HEK293 (cell line): ENCODE results near the gene ENTPD8.
A peak's percentile ranks its signal among the peaks of the same experiment; 100 is the strongest.
"Not testable (repeated sequence)": the region's sequence is repeated elsewhere in the genome, so short reads cannot be mapped to it uniquely, and the experiment has no call there.

Source experiments
- CTCF ChIA-PET: fragments of 350-600 bp; formaldehyde crosslinking; extraction: SDS; loops from one replicate; lab custom pipeline; 2021; ENCODE audit warnings: antibody characterized with exemption; lab: Yijun Ruan, JAX
- POLR2A ChIA-PET: fragments of 300-600 bp; formaldehyde crosslinking; extraction: SDS; loops from one replicate; lab custom pipeline; 2020; ENCODE audit warnings: antibody characterized with exemption, inconsistent platforms; lab: Yijun Ruan, JAX
- H3K27ac ChIP-seq: fragments of 200-500 bp; sonication (Bioruptor generic); 2 replicates; pipeline ENCODE4 v1.5.1; 2014; ENCODE audit warnings: low read depth, low read length, control low read depth, inconsistent platforms; ENCODE audit errors: extremely low read depth
- H3K36me3 ChIP-seq, 2 experiments: fragments of 200-500 bp in 1 of 2; sonication (Bioruptor generic) in 1 of 2; 1 replicate in 1 of 2; 2 replicates in 1 of 2; pipeline ENCODE4 v1.5.1; 2014 to 2017; ENCODE audit warnings: inconsistent platforms in 2 of 2, low read length in 2 of 2; ENCODE audit not compliant: control insufficient read depth in 2 of 2, insufficient read depth in 1 of 2
- H3K4me1 ChIP-seq: fragments of 200-500 bp; sonication (Bioruptor generic); 2 replicates; pipeline ENCODE4 v1.5.1; 2014; ENCODE audit warnings: mild to moderate bottlenecking, low read length, inconsistent platforms; ENCODE audit not compliant: control insufficient read depth, insufficient read depth
- H3K4me3 ChIP-seq: 2 replicates; pipeline ENCODE4 v1.5.1; 2011; ENCODE audit warnings: low read depth, mild to moderate bottlenecking, control low read depth, low read length, moderate library complexity
- H3K9me3 ChIP-seq: fragments of 200-500 bp; sonication (Bioruptor generic); 2 replicates; pipeline ENCODE4 v1.5.1; 2014; ENCODE audit warnings: low read depth, low read length, inconsistent platforms; ENCODE audit not compliant: control insufficient read depth, insufficient read depth
- GLIS1 ChIP-seq: fragments of 450-650 bp; formaldehyde crosslinking; IDR thresholded peaks from 2 replicates; pipeline ENCODE4 v1.5.1; 2016; ENCODE audit warnings: missing biosample characterization, missing genetic modification characterization
- GLIS2 ChIP-seq: fragments of 450-650 bp; formaldehyde crosslinking; IDR thresholded peaks from 2 replicates; pipeline ENCODE4 v1.5.1; 2016; ENCODE audit warnings: missing biosample characterization, missing genetic modification characterization
- KLF16 ChIP-seq: fragments of 450-650 bp; formaldehyde crosslinking; IDR thresholded peaks from 2 replicates; pipeline ENCODE4 v1.5.1; 2017; ENCODE audit warnings: missing biosample characterization, missing genetic modification characterization
- PRDM6 ChIP-seq: fragments of 450-650 bp; formaldehyde crosslinking; IDR thresholded peaks from 2 replicates; pipeline ENCODE4 v1.5.1; 2017; ENCODE audit warnings: missing biosample characterization, missing genetic modification characterization
- SETDB1 ChIP-seq: IDR thresholded peaks from one replicate; pipeline ENCODE4 v1.6.1; 2017; ENCODE audit warnings: mild to moderate bottlenecking, low read length, moderate library complexity, mixed read lengths; ENCODE audit not compliant: insufficient read length
- ZBTB21 ChIP-seq: fragments of 450-650 bp; formaldehyde crosslinking; IDR thresholded peaks from 2 replicates; pipeline ENCODE4 v1.5.1; 2017; ENCODE audit warnings: missing biosample characterization, missing genetic modification characterization
- ZBTB48 ChIP-seq: fragments of 450-650 bp; formaldehyde crosslinking; IDR thresholded peaks from 2 replicates; pipeline ENCODE4 v1.5.1; 2016; ENCODE audit warnings: missing biosample characterization, missing genetic modification characterization
- ZEB2 ChIP-seq: fragments of 450-650 bp; formaldehyde crosslinking; IDR thresholded peaks from 2 replicates; pipeline ENCODE4 v1.5.1; 2016; ENCODE audit warnings: missing biosample characterization, missing genetic modification characterization
- ZFP37 ChIP-seq: fragments of 450-650 bp; formaldehyde crosslinking; IDR thresholded peaks from 2 replicates; pipeline ENCODE4 v1.5.1; 2016; ENCODE audit warnings: missing biosample characterization, missing genetic modification characterization
- ZNF169 ChIP-seq: fragments of 450-650 bp; formaldehyde crosslinking; IDR thresholded peaks from 2 replicates; pipeline ENCODE4 v1.5.1; 2016; ENCODE audit warnings: missing biosample characterization, missing genetic modification characterization
- ZNF202 ChIP-seq: fragments of 450-650 bp; formaldehyde crosslinking; IDR thresholded peaks from 2 replicates; pipeline ENCODE4 v1.5.1; 2016; ENCODE audit warnings: missing biosample characterization, missing genetic modification characterization, borderline replicate concordance
- ZNF48 ChIP-seq: fragments of 450-650 bp; formaldehyde crosslinking; IDR thresholded peaks from 2 replicates; pipeline ENCODE4 v1.5.1; 2016; ENCODE audit warnings: missing biosample characterization, missing genetic modification characterization
- ZNF514 ChIP-seq: fragments of 450-650 bp; formaldehyde crosslinking; IDR thresholded peaks from 2 replicates; pipeline ENCODE4 v1.5.1; 2016; ENCODE audit warnings: missing biosample characterization, missing genetic modification characterization
- ZNF596 ChIP-seq: fragments of 450-650 bp; IDR thresholded peaks from 2 replicates; pipeline ENCODE4 v1.5.0; 2018; ENCODE audit warnings: missing biosample characterization, mild to moderate bottlenecking, missing genetic modification characterization, moderate library complexity
- ZNF645 ChIP-seq: fragments of 450-650 bp; formaldehyde crosslinking; IDR thresholded peaks from 2 replicates; pipeline ENCODE4; 2016; ENCODE audit warnings: missing biosample characterization, missing genetic modification characterization
- ZNF785 ChIP-seq: fragments of 450-650 bp; formaldehyde crosslinking; IDR thresholded peaks from 2 replicates; pipeline ENCODE4 v1.5.1; 2016; ENCODE audit warnings: missing biosample characterization, missing genetic modification characterization
- ZSCAN23 ChIP-seq: fragments of 450-650 bp; formaldehyde crosslinking; IDR thresholded peaks from 2 replicates; pipeline ENCODE4 v1.5.1; 2016; ENCODE audit warnings: missing biosample characterization, missing genetic modification characterization

The ENTPD8 gene

GRCh38 chr9:137452761-137453642, 11.8 kb upstream of the ENTPD8 start:
- no peak overlapping the region for H3K4me3 ChIP-seq
- CTCF ChIA-PET, result interaction anchor here (0.6 to 1.1 kb wide), 4 partner anchors 7 to 208 kb away, joined by 3 to 6 read pairs (median 4); no protein-coding TSS in a partner anchor
- H3K4me1 ChIP-seq, result no peaks in the 10 kb centered on the region; the same call in 1 of the 2 replicates
- H3K27ac ChIP-seq, result no peak overlapping the region
- POLR2A ChIA-PET, result interaction anchor here (1.5 kb wide), 1 partner anchor 31 kb away, joined by 5 read pairs; no protein-coding TSS in a partner anchor
- H3K36me3 ChIP-seq, result peaks cover 0 to 72% of the 10 kb centered on the region in 2 experiments; a peak in 2 of 3 replicates
- H3K9me3 ChIP-seq, result no peaks in the 10 kb centered on the region
- no peak for TF ChIP-seq PRDM6 (tag by site-specific recombination)
- no peak for TF ChIP-seq ZBTB48
- no peak for TF ChIP-seq ZBTB21
- TF ChIP-seq SETDB1, result no peak
- TF ChIP-seq GLIS2 (tag by site-specific recombination), result no peak
- TF ChIP-seq KLF16, result no peak
- no peak for TF ChIP-seq ZNF645
- TF ChIP-seq ZNF596 (tag by site-specific recombination), result no peak
- no peak for TF ChIP-seq ZNF48
- TF ChIP-seq ZNF785 (tag by site-specific recombination), result no peak
- TF ChIP-seq, all 188 proteins: peak for 0

GRCh38 chr9:137452006-137452760, 11.0 kb upstream of the ENTPD8 start:
- no peak overlapping the region for H3K4me3 ChIP-seq
- no peaks in the 10 kb centered on the region for H3K4me1 ChIP-seq
- POLR2A ChIA-PET, result no interaction called here
- no peaks in the 10 kb centered on the region for H3K9me3 ChIP-seq
- TF ChIP-seq ZNF169 (tag by site-specific recombination), result no peak
- peak; percentile 98 for TF ChIP-seq GLIS1
- no peak for TF ChIP-seq ZNF202 (tag by site-specific recombination)
- no peak for TF ChIP-seq ZEB2 (tag by site-specific recombination)
- TF ChIP-seq ZNF514 (tag by site-specific recombination), result no peak
- TF ChIP-seq ZFP37, result no peak
- no peak for TF ChIP-seq ZSCAN23 (tag by site-specific recombination)
- CTCF ChIA-PET, result no interaction called here
- H3K36me3 ChIP-seq, result peaks cover 0 to 64% of the 10 kb centered on the region in 2 experiments; a peak in 2 of 3 replicates
- H3K27ac ChIP-seq, result no peak overlapping the region

GRCh38 chr9:137451264-137452005, 10.3 kb upstream of the ENTPD8 start:
- CTCF ChIA-PET, POLR2A ChIA-PET, H3K9me3 ChIP-seq, H3K4me3 ChIP-seq, H3K27ac ChIP-seq, H3K4me1 ChIP-seq: not testable (repeated sequence)
- peaks cover 0 to 56% of the 10 kb centered on the region in 2 experiments; a peak in 2 of 3 replicates for H3K36me3 ChIP-seq
